Liver (tissue), 9 donors: ENCODE measurements around the gene HIPK2. TPM values are rescaled to one million over a fixed set of nuclear protein-coding genes. Genes with fewer than 3 reads are reported as not detected.
A peak's percentile ranks its signal among the peaks of the same experiment; 100 is the strongest.

Source experiments
- DNase-seq: peaks from one replicate; pipeline ENCODE4 v3.0.0-alpha.2; 2017; ENCODE audit warnings: low spot score
- H3K27ac ChIP-seq, 2 donors: one replicate each; pipeline ENCODE4 v1.7.0; 2013; ENCODE audit warnings: inconsistent platforms in 2 of 2, low read length in 2 of 2, control low read depth in 1 of 2, low read depth in 1 of 2, mild to moderate bottlenecking in 1 of 2
- H3K27me3 ChIP-seq, 4 donors: one replicate each; pipeline versions ENCODE4 v1.6.1 to v1.7.0; 2013; ENCODE audit warnings: low read length in 3 of 4, inconsistent platforms in 1 of 4, mild to moderate bottlenecking in 1 of 4, moderate library complexity in 1 of 4; ENCODE audit not compliant: control insufficient read depth in 4 of 4, insufficient read depth in 4 of 4
- H3K36me3 ChIP-seq, 4 donors: one replicate each; pipeline versions ENCODE4 v1.6.1 to v1.7.0; 2013; ENCODE audit warnings: low read length in 3 of 4, mild to moderate bottlenecking in 3 of 4, low read depth in 1 of 4, moderate library complexity in 1 of 4; ENCODE audit not compliant: control insufficient read depth in 4 of 4, insufficient read depth in 3 of 4
- H3K4me1 ChIP-seq, 4 donors: one replicate each; pipeline versions ENCODE4 v1.6.1 to v1.7.0; 2013; ENCODE audit warnings: low read length in 3 of 4, mild to moderate bottlenecking in 3 of 4, moderate library complexity in 1 of 4; ENCODE audit not compliant: control insufficient read depth in 4 of 4, insufficient read depth in 4 of 4
- H3K4me3 ChIP-seq, 3 donors: one replicate each; pipeline versions ENCODE4 v1.6.1 to v1.7.0; 2013; ENCODE audit warnings: low read length in 3 of 3, control low read depth in 1 of 3, low read depth in 1 of 3, mild to moderate bottlenecking in 1 of 3
- H3K9ac ChIP-seq, 2 donors: one replicate each; pipeline ENCODE4 v1.7.0; 2013; ENCODE audit warnings: low read length in 2 of 2, mild to moderate bottlenecking in 2 of 2, moderate library complexity in 2 of 2, control low read depth in 1 of 2, low read depth in 1 of 2
- H3K9me3 ChIP-seq, 4 donors: one replicate each; pipeline versions ENCODE4 v1.6.1 to v1.7.0; 2013; ENCODE audit warnings: low read length in 3 of 4; ENCODE audit not compliant: control insufficient read depth in 4 of 4
- CTCF ChIP-seq: fragments of 150-350 bp; IDR thresholded peaks from 2 replicates; pipeline ENCODE4 v1.5.1; 2017; ENCODE audit warnings: improper control_type of control experiment, low read depth, low read length; ENCODE audit not compliant: missing input control
- EGR1 ChIP-seq, 2 donors: IDR thresholded peaks; 2 replicates each; pipeline ENCODE4 v1.6.1; 2016 to 2018; ENCODE audit warnings: antibody characterized with exemption in 2 of 2, low read depth in 2 of 2
- FOXA1 ChIP-seq: IDR thresholded peaks from 2 replicates; pipeline ENCODE4 v1.6.1; 2016; ENCODE audit warnings: antibody characterized with exemption
- FOXA2 ChIP-seq: IDR thresholded peaks from 2 replicates; pipeline ENCODE4 v1.6.1; 2016; ENCODE audit warnings: antibody characterized with exemption
- GABPA ChIP-seq, 2 donors: IDR thresholded peaks in 1 of 2; conservative IDR thresholded peaks in 1 of 2; 2 replicates each; pipeline ENCODE4 v1.6.1; 2016; ENCODE audit warnings: antibody characterized with exemption in 2 of 2, mild to moderate bottlenecking in 1 of 2, moderate library complexity in 1 of 2
- HNF4A ChIP-seq, 2 donors: conservative IDR thresholded peaks; 2 replicates each; pipeline ENCODE4 v1.6.1; 2016; ENCODE audit warnings: antibody characterized with exemption in 2 of 2, mild to moderate bottlenecking in 2 of 2
- HNF4G ChIP-seq: IDR thresholded peaks from 2 replicates; pipeline ENCODE4 v1.6.1; 2016; ENCODE audit warnings: antibody characterized with exemption
- JUND ChIP-seq, 2 donors: IDR thresholded peaks; 2 replicates each; pipeline ENCODE4 v1.6.1; 2016; ENCODE audit warnings: antibody characterized with exemption in 2 of 2
- MAX ChIP-seq: IDR thresholded peaks from 2 replicates; pipeline ENCODE4 v1.6.1; 2016; ENCODE audit warnings: antibody characterized with exemption
- NR2F2 ChIP-seq: IDR thresholded peaks from 2 replicates; pipeline ENCODE4 v1.6.1; 2016; ENCODE audit warnings: antibody characterized with exemption
- RAD21 ChIP-seq, 2 donors: IDR thresholded peaks; 2 replicates each; pipeline ENCODE4 v1.6.1; 2016; ENCODE audit warnings: antibody characterized with exemption in 2 of 2, mild to moderate bottlenecking in 2 of 2
- RXRA ChIP-seq, 2 donors: IDR thresholded peaks; 2 replicates each; pipeline ENCODE4 v1.6.1; 2017 to 2018; ENCODE audit warnings: antibody characterized with exemption in 2 of 2, mild to moderate bottlenecking in 1 of 2
- SP1 ChIP-seq: IDR thresholded peaks from 2 replicates; pipeline ENCODE4 v1.6.1; 2018; ENCODE audit warnings: antibody characterized with exemption, mild to moderate bottlenecking
- TAF1 ChIP-seq: conservative IDR thresholded peaks from 2 replicates; pipeline ENCODE4 v1.6.1; 2016; ENCODE audit warnings: antibody characterized with exemption, mild to moderate bottlenecking
- YY1 ChIP-seq: IDR thresholded peaks from 2 replicates; pipeline ENCODE4 v1.6.1; 2016; ENCODE audit warnings: antibody characterized with exemption, mild to moderate bottlenecking
- ZBTB33 ChIP-seq: IDR thresholded peaks from 2 replicates; pipeline ENCODE4 v1.6.1; 2016; ENCODE audit warnings: antibody characterized with exemption
- WGBS: extraction: QIAGEN DNeasy Blood & Tissue Kit; methylation state at CpG from one replicate; pipeline ENCODE4 v1.1.7; 2013; 5-methylcytosine and 5-hydroxymethylcytosine counted together
- polyA plus RNA-seq, 2 donors: library from polyadenylated mRNA; stranded (reverse) in 1 of 2; unstranded in 1 of 2; fragments of 200-250 nt in 1 of 2; fragments of >200 nt in 1 of 2; fragmentation: Nextera tagmentation in 1 of 2; extraction: Ambion mirVana in 1 of 2; gene quantifications; one replicate each; pipeline versions ENCODE4 v1.2.1 to v1.2.3, GENCODE V29; 2013 to 2015
- total RNA-seq, 2 donors: library from RNA; depleted of rRNA; stranded (reverse); fragments of >200 nt; gene quantifications; one replicate each; pipeline ENCODE4 v1.2.3, GENCODE V29; 2014
- TF ChIP-seq, protein P1 (sequence below): IDR thresholded peaks from 2 replicates; pipeline ENCODE4 v1.6.1; 2016; ENCODE audit warnings: antibody characterized with exemption
- TF ChIP-seq, protein P2 (sequence below): IDR thresholded peaks from 2 replicates; pipeline ENCODE4 v1.6.1; 2016; ENCODE audit warnings: antibody characterized with exemption, mild to moderate bottlenecking
- donor health status: healthy.
- donor health status: healthy.
- donor health status: healthy.
- donor health status: healthy.
- donor health status: healthy.

Gene HIPK2
- total and polyA plus RNA-seq, 4 donors: 13.1 to 48.8 (median 16.6) TPM

GRCh38 chr7:139731802-139732470, 45.9 kb downstream of the HIPK2 start:
- Histone ChIP-seq H3K36me3 (no peaks in the 10 kb centered on the region), H3K9ac (peak overlapping the region in 1 of 2 donors; percentile 55), H3K27ac (peak overlapping the region; percentile 73 to 88), H3K27me3 (no peaks in the 10 kb centered on the region), H3K4me3 (peak overlapping the region in 2 of 3 donors; percentile 27 to 37), H3K9me3 (no peaks in the 10 kb centered on the region), H3K4me1 (peaks cover 8 to 62% (median 47%) of the 10 kb centered on the region in 4 donors)
- TF ChIP-seq FOXA2: peak; percentile 43
- TF ChIP-seq FOXA1: peak; percentile 51
- TF ChIP-seq EGR1 (IDR thresholded peaks at IDR 0.05; ENCODE audit: low read depth in 2 of 2): peak in 1 of 2 donors; percentile 36
- TF ChIP-seq SP1: peak; percentile 83
- TF ChIP-seq MAX: peak; percentile 69
- peak; percentile 82 for TF ChIP-seq YY1
- no peak for TF ChIP-seq GABPA (IDR thresholded peaks at IDR 0.05 in 1 of 2, conservative IDR thresholded peaks at IDR 0.05 in 1 of 2)
- TF ChIP-seq HNF4A (conservative IDR thresholded peaks at IDR 0.05): peak; percentile 68 to 76
- peak; percentile 23 for TF ChIP-seq HNF4G
- TF ChIP-seq NR2F2: peak; percentile 28
- TF ChIP-seq, protein P1, sequence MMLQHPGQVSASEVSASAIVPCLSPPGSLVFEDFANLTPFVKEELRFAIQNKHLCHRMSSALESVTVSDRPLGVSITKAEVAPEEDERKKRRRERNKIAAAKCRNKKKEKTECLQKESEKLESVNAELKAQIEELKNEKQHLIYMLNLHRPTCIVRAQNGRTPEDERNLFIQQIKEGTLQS: peak; percentile 95
- no peak for TF ChIP-seq CTCF
- TF ChIP-seq ZBTB33: peak; percentile 34
- peak; percentile 32 to 66 for TF ChIP-seq RAD21 (IDR thresholded peaks at IDR 0.05)
- TF ChIP-seq, protein P2, sequence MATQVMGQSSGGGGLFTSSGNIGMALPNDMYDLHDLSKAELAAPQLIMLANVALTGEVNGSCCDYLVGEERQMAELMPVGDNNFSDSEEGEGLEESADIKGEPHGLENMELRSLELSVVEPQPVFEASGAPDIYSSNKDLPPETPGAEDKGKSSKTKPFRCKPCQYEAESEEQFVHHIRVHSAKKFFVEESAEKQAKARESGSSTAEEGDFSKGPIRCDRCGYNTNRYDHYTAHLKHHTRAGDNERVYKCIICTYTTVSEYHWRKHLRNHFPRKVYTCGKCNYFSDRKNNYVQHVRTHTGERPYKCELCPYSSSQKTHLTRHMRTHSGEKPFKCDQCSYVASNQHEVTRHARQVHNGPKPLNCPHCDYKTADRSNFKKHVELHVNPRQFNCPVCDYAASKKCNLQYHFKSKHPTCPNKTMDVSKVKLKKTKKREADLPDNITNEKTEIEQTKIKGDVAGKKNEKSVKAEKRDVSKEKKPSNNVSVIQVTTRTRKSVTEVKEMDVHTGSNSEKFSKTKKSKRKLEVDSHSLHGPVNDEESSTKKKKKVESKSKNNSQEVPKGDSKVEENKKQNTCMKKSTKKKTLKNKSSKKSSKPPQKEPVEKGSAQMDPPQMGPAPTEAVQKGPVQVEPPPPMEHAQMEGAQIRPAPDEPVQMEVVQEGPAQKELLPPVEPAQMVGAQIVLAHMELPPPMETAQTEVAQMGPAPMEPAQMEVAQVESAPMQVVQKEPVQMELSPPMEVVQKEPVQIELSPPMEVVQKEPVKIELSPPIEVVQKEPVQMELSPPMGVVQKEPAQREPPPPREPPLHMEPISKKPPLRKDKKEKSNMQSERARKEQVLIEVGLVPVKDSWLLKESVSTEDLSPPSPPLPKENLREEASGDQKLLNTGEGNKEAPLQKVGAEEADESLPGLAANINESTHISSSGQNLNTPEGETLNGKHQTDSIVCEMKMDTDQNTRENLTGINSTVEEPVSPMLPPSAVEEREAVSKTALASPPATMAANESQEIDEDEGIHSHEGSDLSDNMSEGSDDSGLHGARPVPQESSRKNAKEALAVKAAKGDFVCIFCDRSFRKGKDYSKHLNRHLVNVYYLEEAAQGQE: peak; percentile 65
- peak; percentile 99 to 100 for TF ChIP-seq JUND (IDR thresholded peaks at IDR 0.05)
- peak; percentile 69 to 87 for TF ChIP-seq RXRA (IDR thresholded peaks at IDR 0.05)
- no peak for TF ChIP-seq TAF1
- DNase-seq: no peak
- WGBS: 16% methylated on average over 9 of the region's 9 CpGs
